ENCODE data around the gene DUOXA1.

The DUOXA1 gene

DNA sequence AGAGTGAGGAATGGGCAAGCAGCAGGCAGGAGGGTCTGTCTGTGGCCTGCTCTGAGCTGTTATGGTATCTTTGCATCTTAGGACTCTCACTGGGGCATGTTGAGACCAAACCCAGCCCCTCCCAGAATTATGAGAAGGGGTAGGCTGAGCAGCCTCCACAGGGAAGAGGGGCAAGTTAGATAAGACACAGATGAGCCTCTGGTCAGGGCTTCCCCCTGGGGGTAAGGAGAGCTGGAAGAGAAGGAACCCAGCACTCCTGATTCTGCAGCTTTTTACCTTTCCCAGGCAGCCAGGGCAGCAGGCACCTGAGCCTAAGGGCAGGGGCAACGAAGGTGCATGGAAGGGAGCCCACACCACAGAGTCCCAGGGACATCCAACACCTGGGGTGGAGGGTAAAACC is 19.4 kb upstream of the DUOXA1 start:
- H3K9me3 ChIP-seq (ENCODE audit: control insufficient read depth in 1 of 2, low read length in 2 of 2), result no peaks in the 10 kb centered on the region
- peaks cover 0 to 7% of the 10 kb centered on the region in 2 donors for H3K36me3 ChIP-seq (ENCODE audit: control insufficient read depth in 1 of 2, insufficient read depth in 2 of 2, low read length in 2 of 2)
- H3K27me3 ChIP-seq (ENCODE audit: low read depth, low read length), result no peaks in the 10 kb centered on the region
- H3K4me1 ChIP-seq (ENCODE audit: control insufficient read depth in 1 of 2, insufficient read depth in 2 of 2, low read length in 2 of 2), result no peaks in the 10 kb centered on the region
- H3K27ac ChIP-seq (ENCODE audit: low read length), result no peak overlapping the region
- H3K4me3 ChIP-seq (ENCODE audit: low read depth in 1 of 2, low read length in 2 of 2), result no peak overlapping the region

DNA sequence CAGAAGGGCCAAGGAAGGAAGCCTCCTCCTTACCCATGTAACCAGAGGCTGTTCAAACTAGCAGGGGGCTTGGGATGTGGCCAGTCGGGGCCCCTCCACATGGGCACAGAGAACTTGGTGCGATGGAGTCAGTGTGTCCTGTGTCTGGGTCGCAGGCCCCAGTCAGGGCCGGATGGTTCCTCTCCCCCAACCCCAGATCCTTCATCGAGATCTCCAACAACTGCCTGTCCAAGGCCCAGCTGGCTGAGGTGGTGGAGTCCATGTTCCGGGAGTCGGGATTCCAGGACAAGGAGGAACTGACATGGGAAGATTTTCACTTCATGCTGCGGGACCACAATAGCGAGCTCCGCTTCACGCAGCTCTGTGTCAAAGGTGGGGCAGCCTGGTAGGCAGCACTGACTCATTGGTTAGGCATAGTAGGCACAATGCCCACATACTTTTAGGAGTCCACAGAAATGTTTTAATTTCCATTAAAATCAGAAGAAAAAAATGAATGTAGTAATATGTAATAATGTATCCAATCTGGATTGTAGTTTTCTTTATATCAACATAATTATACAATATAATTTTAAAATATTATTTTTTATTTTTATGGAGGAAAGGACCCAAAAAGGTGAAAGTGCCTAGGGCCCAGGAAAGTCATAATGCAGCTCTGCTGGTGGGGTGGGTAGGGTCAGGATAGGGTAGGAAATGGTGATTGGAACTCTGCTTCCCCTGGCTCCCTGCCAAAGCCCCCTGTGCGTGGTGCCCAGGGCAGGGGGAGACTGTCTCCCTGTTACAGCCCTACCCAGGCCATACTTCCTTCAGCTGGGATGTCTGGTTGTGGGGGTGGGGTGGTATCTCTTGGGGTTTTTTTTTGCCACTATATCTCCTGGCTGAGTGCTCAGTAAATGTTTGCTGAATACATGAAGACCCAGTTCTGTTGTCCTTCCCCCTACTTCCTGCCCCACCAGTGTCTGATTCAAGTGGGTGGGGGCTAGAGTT is 18.7 kb upstream of the DUOXA1 start:
- Histone ChIP-seq H3K4me3 (ENCODE audit: low read depth in 1 of 2, low read length in 2 of 2) (no peak overlapping the region), H3K4me1 (ENCODE audit: control insufficient read depth in 1 of 2, insufficient read depth in 2 of 2, low read length in 2 of 2) (no peaks in the 10 kb centered on the region), H3K27ac (ENCODE audit: low read length) (no peak overlapping the region), H3K9me3 (ENCODE audit: control insufficient read depth in 1 of 2, low read length in 2 of 2) (no peaks in the 10 kb centered on the region), H3K36me3 (ENCODE audit: control insufficient read depth in 1 of 2, insufficient read depth in 2 of 2, low read length in 2 of 2) (peaks cover 0 to 7% of the 10 kb centered on the region in 2 donors), H3K27me3 (ENCODE audit: low read depth, low read length) (no peaks in the 10 kb centered on the region)

DNA sequence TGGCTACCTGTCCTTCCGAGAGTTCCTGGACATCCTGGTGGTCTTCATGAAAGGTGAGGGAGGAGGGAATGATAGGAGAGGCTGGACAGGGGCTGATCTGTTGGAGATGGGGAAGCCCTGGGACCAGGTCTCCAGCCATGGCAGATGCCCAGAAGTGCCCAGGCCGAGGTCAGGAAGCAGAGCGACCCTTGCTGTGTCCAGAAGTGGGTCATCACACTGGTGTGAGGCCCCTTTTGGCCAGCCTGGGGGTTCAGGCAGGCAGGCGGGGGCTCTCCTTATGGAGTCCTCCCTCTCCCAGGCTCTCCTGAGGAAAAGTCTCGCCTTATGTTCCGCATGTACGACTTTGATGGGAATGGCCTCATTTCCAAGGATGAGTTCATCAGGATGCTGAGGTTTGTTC is 17.9 kb upstream of the DUOXA1 start:
- Histone ChIP-seq H3K9me3 (ENCODE audit: control insufficient read depth in 1 of 2, low read length in 2 of 2) (no peaks in the 10 kb centered on the region), H3K4me3 (ENCODE audit: low read depth in 1 of 2, low read length in 2 of 2) (no peak overlapping the region), H3K36me3 (ENCODE audit: control insufficient read depth in 1 of 2, insufficient read depth in 2 of 2, low read length in 2 of 2) (peaks cover 0 to 7% of the 10 kb centered on the region in 2 donors), H3K27me3 (ENCODE audit: low read depth, low read length) (no peaks in the 10 kb centered on the region), H3K4me1 (ENCODE audit: control insufficient read depth in 1 of 2, insufficient read depth in 2 of 2, low read length in 2 of 2) (no peaks in the 10 kb centered on the region), H3K27ac (ENCODE audit: low read length) (no peak overlapping the region)

DNA sequence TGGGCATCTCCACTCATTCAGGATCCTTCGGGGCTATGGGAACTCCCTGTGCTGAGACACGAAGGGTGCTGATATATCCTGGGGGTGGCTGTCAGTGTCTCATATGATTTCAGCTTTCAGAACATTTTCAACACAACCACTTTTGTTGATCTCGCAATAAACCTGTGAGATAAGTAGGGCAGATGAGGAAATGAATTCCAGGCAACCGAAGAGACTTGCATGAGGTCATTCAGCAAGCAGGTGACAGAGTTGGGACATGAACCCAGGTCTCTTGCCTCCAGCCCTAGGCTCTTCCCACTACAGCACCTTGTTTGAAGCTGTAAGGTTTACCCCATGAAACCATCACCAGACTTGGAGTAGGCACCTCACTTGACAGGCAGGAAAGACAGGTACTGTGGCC is 16.7 kb upstream of the DUOXA1 start:
- H3K27me3 ChIP-seq (ENCODE audit: low read depth, low read length), result no peaks in the 10 kb centered on the region
- no peaks in the 10 kb centered on the region for H3K36me3 ChIP-seq (ENCODE audit: control insufficient read depth in 1 of 2, insufficient read depth in 2 of 2, low read length in 2 of 2)
- H3K27ac ChIP-seq (ENCODE audit: low read length), result no peak overlapping the region
- H3K9me3 ChIP-seq (ENCODE audit: control insufficient read depth in 1 of 2, low read length in 2 of 2), result no peaks in the 10 kb centered on the region
- no peak overlapping the region for H3K4me3 ChIP-seq (ENCODE audit: low read depth in 1 of 2, low read length in 2 of 2)
- no peaks in the 10 kb centered on the region for H3K4me1 ChIP-seq (ENCODE audit: control insufficient read depth in 1 of 2, insufficient read depth in 2 of 2, low read length in 2 of 2)

DNA sequence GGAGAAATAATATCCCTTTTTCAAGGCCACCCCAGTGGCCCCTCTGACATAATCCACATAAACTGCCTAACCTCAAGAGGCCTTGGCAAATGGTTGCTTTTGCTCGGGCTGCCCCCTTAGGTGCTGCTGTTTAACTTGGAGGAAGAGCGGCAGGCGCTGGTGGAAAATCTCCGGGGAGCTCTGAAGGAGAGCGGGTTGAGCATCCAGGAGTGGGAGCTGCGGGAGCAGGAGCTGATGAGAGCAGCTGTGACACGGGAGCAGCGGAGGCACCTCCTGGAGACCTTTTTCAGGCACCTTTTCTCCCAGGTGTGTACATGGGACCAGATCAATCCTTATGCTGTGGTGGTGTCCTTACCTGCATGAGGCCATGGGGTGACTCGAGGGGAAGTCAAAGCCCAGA is 15.1 kb upstream of the DUOXA1 start:
- Histone ChIP-seq H3K27ac (ENCODE audit: low read length) (no peak overlapping the region), H3K27me3 (ENCODE audit: low read depth, low read length) (no peaks in the 10 kb centered on the region), H3K9me3 (ENCODE audit: control insufficient read depth in 1 of 2, low read length in 2 of 2) (no peaks in the 10 kb centered on the region), H3K36me3 (ENCODE audit: control insufficient read depth in 1 of 2, insufficient read depth in 2 of 2, low read length in 2 of 2) (no peaks in the 10 kb centered on the region), H3K4me1 (ENCODE audit: control insufficient read depth in 1 of 2, insufficient read depth in 2 of 2, low read length in 2 of 2) (no peaks in the 10 kb centered on the region), H3K4me3 (ENCODE audit: low read depth in 1 of 2, low read length in 2 of 2) (no peak overlapping the region)

DNA sequence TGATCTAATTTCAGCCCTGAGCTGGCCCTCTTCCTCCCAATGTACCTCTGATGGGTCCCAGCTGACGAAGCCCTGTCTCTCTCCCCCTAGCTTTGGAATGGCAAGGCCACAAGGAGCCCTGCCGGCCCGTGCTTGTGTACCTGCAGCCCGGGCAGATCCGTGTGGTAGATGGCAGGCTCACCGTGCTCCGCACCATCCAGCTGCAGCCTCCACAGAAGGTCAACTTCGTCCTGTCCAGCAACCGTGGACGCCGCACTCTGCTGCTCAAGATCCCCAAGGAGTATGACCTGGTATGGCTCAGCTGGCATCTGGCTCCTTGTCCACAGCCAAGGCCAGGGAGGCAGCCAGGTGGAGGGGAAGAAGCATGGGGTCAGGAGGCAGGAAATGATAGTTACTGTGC is 14.3 kb upstream of the DUOXA1 start:
- Histone ChIP-seq H3K27ac (ENCODE audit: low read length) (no peak overlapping the region), H3K4me1 (ENCODE audit: control insufficient read depth in 1 of 2, insufficient read depth in 2 of 2, low read length in 2 of 2) (no peaks in the 10 kb centered on the region), H3K4me3 (ENCODE audit: low read depth in 1 of 2, low read length in 2 of 2) (no peak overlapping the region), H3K27me3 (ENCODE audit: low read depth, low read length) (no peaks in the 10 kb centered on the region), H3K9me3 (ENCODE audit: control insufficient read depth in 1 of 2, low read length in 2 of 2) (no peaks in the 10 kb centered on the region), H3K36me3 (ENCODE audit: control insufficient read depth in 1 of 2, insufficient read depth in 2 of 2, low read length in 2 of 2) (no peaks in the 10 kb centered on the region)

DNA sequence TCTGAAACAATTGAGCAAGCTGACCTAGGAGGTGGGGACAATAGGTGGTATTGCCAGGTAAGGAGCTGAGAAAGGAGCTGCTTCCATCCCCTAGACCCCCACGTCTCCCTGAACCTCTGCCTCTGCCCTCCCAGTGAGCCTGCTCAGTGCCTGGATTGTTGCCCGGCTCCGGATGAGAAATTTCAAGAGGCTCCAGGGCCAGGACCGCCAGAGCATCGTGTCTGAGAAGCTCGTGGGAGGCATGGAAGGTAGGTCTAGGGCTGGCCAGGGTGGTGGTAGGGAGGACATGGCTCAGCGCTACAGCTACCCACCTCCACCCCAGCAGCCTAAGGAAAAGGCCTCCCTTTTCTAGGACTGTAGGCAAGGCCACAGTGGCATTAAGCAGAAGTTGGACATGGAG is 13.4 kb upstream of the DUOXA1 start:
- no peaks in the 10 kb centered on the region for H3K9me3 ChIP-seq (ENCODE audit: control insufficient read depth in 1 of 2, low read length in 2 of 2)
- H3K36me3 ChIP-seq (ENCODE audit: control insufficient read depth in 1 of 2, insufficient read depth in 2 of 2, low read length in 2 of 2), result no peaks in the 10 kb centered on the region
- no peak overlapping the region for H3K27ac ChIP-seq (ENCODE audit: low read length)
- no peaks in the 10 kb centered on the region for H3K27me3 ChIP-seq (ENCODE audit: low read depth, low read length)
- H3K4me3 ChIP-seq (ENCODE audit: low read depth in 1 of 2, low read length in 2 of 2), result no peak overlapping the region
- no peaks in the 10 kb centered on the region for H3K4me1 ChIP-seq (ENCODE audit: control insufficient read depth in 1 of 2, insufficient read depth in 2 of 2, low read length in 2 of 2)

DNA sequence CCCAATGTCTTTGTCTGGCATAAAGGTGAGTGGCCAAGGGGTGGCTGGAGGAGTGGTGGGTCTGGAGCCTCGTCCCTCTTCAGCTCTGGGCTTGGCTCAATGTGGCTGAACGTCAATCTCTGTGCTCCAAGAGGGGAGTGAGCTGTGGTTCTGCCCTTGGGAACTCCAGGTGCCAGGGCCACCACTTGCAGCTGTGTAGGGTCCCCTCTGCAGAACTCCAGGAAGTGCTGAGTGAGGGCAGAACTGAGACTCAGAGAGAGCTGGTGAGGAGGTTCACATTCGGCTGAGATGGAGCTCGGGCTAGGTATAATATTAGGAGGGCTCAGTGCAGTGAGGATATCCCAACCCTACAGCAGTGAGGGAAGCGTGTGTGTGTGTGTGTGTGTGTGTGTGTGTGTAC is 11.7 kb upstream of the DUOXA1 start:
- Histone ChIP-seq H3K27ac (ENCODE audit: low read length) (no peak overlapping the region), H3K27me3 (ENCODE audit: low read depth, low read length) (peaks cover 5% of the 10 kb centered on the region), H3K4me1 (ENCODE audit: control insufficient read depth in 1 of 2, insufficient read depth in 2 of 2, low read length in 2 of 2) (no peaks in the 10 kb centered on the region), H3K4me3 (ENCODE audit: low read depth in 1 of 2, low read length in 2 of 2) (no peak overlapping the region), H3K9me3 (ENCODE audit: control insufficient read depth in 1 of 2, low read length in 2 of 2) (no peaks in the 10 kb centered on the region), H3K36me3 (ENCODE audit: control insufficient read depth in 1 of 2, insufficient read depth in 2 of 2, low read length in 2 of 2) (no peaks in the 10 kb centered on the region)

DNA sequence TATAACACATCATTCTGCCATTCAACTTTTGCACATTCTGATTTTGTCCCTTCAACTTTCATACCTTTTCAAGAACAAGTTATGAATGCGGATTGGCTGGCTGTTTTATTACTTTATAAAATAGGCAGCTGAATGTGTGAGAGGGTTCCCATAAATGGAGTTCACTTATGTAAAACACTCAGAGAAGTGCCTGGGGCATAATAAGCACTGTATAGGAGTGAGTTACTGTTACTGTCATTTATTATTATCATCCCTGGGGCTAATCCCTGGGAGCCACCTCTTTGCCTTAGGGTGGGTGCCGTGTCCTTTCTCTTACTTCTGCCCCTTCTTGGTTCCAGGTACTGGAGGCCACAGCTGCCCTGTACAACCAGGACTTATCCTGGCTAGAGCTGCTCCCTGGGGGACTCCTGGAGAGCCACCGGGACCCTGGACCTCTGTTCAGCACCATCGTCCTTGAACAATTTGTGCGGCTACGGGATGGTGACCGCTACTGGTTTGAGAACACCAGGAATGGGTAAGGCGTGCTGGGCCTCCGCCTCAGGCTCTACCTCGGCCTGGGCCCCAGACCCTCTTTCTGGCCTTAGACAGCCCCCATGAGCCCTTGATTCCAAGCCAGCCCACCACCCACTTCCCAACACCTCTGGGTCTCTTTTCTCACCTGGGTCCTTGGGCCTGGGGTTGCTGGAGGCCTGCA is 11.0 kb upstream of the DUOXA1 start:
- H3K4me3 ChIP-seq (ENCODE audit: low read depth in 1 of 2, low read length in 2 of 2), result no peak overlapping the region
- H3K4me1 ChIP-seq (ENCODE audit: control insufficient read depth in 1 of 2, insufficient read depth in 2 of 2, low read length in 2 of 2), result no peaks in the 10 kb centered on the region
- no peak overlapping the region for H3K27ac ChIP-seq (ENCODE audit: low read length)
- H3K9me3 ChIP-seq (ENCODE audit: control insufficient read depth in 1 of 2, low read length in 2 of 2), result no peaks in the 10 kb centered on the region
- no peaks in the 10 kb centered on the region for H3K36me3 ChIP-seq (ENCODE audit: control insufficient read depth in 1 of 2, insufficient read depth in 2 of 2, low read length in 2 of 2)
- H3K27me3 ChIP-seq (ENCODE audit: low read depth, low read length), result peaks cover 10% of the 10 kb centered on the region

DNA sequence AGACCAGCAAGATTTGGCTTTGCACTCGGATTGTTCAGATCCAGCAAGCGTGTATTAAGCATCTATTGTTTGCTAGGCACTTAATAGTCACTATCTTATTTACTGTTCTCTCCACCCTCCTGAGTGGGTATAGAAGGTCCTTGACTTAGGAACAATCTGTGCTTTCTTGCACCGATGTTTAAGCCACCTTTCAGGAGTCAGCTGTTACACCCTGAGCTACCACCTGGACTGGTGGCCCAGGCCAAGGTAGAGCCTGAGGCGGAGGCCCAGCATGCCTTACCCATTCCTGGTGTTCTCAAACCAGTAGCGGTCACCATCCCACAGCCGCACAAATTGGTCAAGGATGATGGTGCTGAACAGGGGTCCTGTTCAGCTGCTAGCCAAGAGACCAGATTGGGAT is 10.1 kb upstream of the DUOXA1 start:
- no peaks in the 10 kb centered on the region for H3K36me3 ChIP-seq (ENCODE audit: control insufficient read depth in 1 of 2, insufficient read depth in 2 of 2, low read length in 2 of 2)
- peaks cover 0 to 7% of the 10 kb centered on the region in 2 donors for H3K4me1 ChIP-seq (ENCODE audit: control insufficient read depth in 1 of 2, insufficient read depth in 2 of 2, low read length in 2 of 2)
- no peaks in the 10 kb centered on the region for H3K9me3 ChIP-seq (ENCODE audit: control insufficient read depth in 1 of 2, low read length in 2 of 2)
- peaks cover 14% of the 10 kb centered on the region for H3K27me3 ChIP-seq (ENCODE audit: low read depth, low read length)
- H3K27ac ChIP-seq (ENCODE audit: low read length), result no peak overlapping the region
- no peak overlapping the region for H3K4me3 ChIP-seq (ENCODE audit: low read depth in 1 of 2, low read length in 2 of 2)

DNA sequence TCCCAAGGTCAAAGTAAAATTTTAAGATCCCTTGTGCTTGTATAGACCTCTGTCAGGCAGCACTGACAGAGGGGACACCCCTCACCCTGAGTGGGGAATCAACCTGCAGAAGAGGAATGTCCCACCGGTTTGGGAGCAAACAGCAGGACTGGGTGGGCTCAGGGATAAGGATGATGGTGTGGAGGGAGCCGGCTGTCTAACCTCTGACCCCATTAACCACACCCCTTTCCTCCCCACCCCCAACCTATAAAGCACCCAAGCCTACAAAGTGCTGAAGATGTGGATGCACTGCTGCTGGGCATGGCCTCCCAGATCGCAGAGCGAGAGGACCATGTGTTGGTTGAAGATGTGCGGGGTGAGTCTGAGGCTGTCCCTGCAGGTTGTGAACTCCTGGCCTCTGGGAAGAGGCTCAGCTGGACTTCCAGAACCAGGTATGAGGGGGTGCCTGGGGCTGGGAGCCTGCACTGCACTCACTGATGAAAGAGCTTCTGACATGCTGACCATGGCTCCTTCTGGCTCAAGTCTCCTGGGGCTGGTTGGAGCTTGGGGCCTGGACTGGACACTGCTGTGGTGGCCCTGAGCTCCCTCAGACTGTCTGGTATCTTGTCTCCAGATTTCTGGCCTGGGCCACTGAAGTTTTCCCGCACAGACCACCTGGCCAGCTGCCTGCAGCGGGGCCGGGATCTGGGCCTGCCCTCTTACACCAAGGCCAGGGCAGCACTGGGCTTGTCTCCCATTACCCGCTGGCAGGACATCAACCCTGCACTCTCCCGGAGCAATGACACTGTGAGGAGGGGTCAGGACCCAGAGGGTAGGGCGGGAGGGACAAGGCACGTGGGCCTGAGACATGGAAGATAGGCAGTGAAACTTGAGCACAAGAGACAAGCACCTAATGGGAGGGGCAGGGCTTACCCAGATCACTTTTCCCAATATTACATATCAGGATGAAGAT is 9.4 kb upstream of the DUOXA1 start:
- Histone ChIP-seq H3K9me3 (ENCODE audit: control insufficient read depth in 1 of 2, low read length in 2 of 2) (no peaks in the 10 kb centered on the region), H3K27me3 (ENCODE audit: low read depth, low read length) (peaks cover 21% of the 10 kb centered on the region), H3K36me3 (ENCODE audit: control insufficient read depth in 1 of 2, insufficient read depth in 2 of 2, low read length in 2 of 2) (no peaks in the 10 kb centered on the region), H3K4me1 (ENCODE audit: control insufficient read depth in 1 of 2, insufficient read depth in 2 of 2, low read length in 2 of 2) (peaks cover 0 to 7% of the 10 kb centered on the region in 2 donors), H3K27ac (ENCODE audit: low read length) (no peak overlapping the region), H3K4me3 (ENCODE audit: low read depth in 1 of 2, low read length in 2 of 2) (no peak overlapping the region)

Measured in muscle layer of duodenum (tissue), 2 donors.